ENCODE measurements around the gene PPP1R9A.

DNA sequence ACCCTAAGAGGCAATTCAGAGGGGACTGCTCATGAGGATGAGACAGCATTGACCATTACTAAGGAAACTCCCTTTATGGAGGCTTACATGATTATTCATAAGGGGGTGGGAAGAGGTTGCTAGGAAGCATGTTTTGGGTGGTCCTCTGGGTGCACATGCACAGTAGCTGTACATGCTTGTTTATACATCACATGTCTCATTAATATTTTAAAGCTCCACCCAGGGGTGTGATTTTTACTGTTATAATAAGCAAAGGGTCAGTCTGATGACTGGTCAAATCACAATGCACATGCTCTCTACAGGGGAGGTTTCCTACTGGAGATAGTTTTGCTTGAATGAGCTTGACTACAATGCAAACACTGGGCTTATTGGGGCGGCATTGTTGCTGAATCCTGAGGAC is 23.8 kb upstream of the PPP1R9A start:
- TF ChIP-seq, protein P1, sequence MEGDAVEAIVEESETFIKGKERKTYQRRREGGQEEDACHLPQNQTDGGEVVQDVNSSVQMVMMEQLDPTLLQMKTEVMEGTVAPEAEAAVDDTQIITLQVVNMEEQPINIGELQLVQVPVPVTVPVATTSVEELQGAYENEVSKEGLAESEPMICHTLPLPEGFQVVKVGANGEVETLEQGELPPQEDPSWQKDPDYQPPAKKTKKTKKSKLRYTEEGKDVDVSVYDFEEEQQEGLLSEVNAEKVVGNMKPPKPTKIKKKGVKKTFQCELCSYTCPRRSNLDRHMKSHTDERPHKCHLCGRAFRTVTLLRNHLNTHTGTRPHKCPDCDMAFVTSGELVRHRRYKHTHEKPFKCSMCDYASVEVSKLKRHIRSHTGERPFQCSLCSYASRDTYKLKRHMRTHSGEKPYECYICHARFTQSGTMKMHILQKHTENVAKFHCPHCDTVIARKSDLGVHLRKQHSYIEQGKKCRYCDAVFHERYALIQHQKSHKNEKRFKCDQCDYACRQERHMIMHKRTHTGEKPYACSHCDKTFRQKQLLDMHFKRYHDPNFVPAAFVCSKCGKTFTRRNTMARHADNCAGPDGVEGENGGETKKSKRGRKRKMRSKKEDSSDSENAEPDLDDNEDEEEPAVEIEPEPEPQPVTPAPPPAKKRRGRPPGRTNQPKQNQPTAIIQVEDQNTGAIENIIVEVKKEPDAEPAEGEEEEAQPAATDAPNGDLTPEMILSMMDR (tag by site-specific recombination; IDR thresholded peaks at IDR 0.05), result no peak
- TF ChIP-seq ZNF530 (tag by site-specific recombination; IDR thresholded peaks at IDR 0.05; ENCODE audit: low read depth) (no peak), MYNN (tag by site-specific recombination; IDR thresholded peaks at IDR 0.05; ENCODE audit: borderline replicate concordance) (no peak), KLF7 (tag by site-specific recombination; IDR thresholded peaks at IDR 0.05; ENCODE audit: borderline replicate concordance) (no peak), ZNF274 (IDR thresholded peaks at IDR 0.05; ENCODE audit: low read length) (no peak), ZNF274 (tag by site-specific recombination; IDR thresholded peaks at IDR 0.05; ENCODE audit: borderline replicate concordance) (no peak), KLF8 (tag by site-specific recombination; IDR thresholded peaks at IDR 0.05) (no peak), YY1 (tag by site-specific recombination; IDR thresholded peaks at IDR 0.05) (no peak), ZNF23 (tag by site-specific recombination; IDR thresholded peaks at IDR 0.05; ENCODE audit: borderline replicate concordance) (no peak)
- TF ChIP-seq, protein P2, sequence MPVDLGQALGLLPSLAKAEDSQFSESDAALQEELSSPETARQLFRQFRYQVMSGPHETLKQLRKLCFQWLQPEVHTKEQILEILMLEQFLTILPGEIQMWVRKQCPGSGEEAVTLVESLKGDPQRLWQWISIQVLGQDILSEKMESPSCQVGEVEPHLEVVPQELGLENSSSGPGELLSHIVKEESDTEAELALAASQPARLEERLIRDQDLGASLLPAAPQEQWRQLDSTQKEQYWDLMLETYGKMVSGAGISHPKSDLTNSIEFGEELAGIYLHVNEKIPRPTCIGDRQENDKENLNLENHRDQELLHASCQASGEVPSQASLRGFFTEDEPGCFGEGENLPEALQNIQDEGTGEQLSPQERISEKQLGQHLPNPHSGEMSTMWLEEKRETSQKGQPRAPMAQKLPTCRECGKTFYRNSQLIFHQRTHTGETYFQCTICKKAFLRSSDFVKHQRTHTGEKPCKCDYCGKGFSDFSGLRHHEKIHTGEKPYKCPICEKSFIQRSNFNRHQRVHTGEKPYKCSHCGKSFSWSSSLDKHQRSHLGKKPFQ (tag by site-specific recombination; IDR thresholded peaks at IDR 0.05), result no peak
- TF ChIP-seq, protein P3, sequence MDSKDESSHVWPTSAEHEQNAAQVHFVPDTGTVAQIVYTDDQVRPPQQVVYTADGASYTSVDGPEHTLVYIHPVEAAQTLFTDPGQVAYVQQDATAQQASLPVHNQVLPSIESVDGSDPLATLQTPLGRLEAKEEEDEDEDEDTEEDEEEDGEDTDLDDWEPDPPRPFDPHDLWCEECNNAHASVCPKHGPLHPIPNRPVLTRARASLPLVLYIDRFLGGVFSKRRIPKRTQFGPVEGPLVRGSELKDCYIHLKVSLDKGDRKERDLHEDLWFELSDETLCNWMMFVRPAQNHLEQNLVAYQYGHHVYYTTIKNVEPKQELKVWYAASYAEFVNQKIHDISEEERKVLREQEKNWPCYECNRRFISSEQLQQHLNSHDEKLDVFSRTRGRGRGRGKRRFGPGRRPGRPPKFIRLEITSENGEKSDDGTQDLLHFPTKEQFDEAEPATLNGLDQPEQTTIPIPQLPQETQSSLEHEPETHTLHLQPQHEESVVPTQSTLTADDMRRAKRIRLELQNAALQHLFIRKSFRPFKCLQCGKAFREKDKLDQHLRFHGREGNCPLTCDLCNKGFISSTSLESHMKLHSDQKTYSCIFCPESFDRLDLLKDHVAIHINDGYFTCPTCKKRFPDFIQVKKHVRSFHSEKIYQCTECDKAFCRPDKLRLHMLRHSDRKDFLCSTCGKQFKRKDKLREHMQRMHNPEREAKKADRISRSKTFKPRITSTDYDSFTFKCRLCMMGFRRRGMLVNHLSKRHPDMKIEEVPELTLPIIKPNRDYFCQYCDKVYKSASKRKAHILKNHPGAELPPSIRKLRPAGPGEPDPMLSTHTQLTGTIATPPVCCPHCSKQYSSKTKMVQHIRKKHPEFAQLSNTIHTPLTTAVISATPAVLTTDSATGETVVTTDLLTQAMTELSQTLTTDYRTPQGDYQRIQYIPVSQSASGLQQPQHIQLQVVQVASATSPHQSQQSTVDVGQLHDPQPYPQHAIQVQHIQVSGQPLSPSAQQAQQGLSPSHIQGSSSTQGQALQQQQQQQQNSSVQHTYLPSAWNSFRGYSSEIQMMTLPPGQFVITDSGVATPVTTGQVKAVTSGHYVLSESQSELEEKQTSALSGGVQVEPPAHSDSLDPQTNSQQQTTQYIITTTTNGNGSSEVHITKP (tag by site-specific recombination; IDR thresholded peaks at IDR 0.05), result no peak
